Mesothelial cell of epicardium (in vitro differentiated cells): Measurements from ENCODE around the gene LEP. TPM values are rescaled to one million over a fixed set of nuclear protein-coding genes. Genes with fewer than 3 reads are reported as not detected.

Experiments used
- DNase-seq, 2 experiments: peaks; one replicate each; pipeline ENCODE4 v3.0.0; 2021; ENCODE audit warnings: low spot score in 2 of 2; ENCODE audit not compliant: unreplicated experiment in 2 of 2
- H3K27ac Mint-ChIP-seq: 2 replicates; pipeline ENCODE4 v1.8.0; 2021; ENCODE audit warnings: mixed read lengths
- H3K27me3 Mint-ChIP-seq: 2 replicates; pipeline ENCODE4 v1.8.0; 2021; ENCODE audit warnings: low read depth, mixed read lengths
- H3K36me3 Mint-ChIP-seq: 2 replicates; pipeline ENCODE4 v1.8.0; 2021; ENCODE audit warnings: mixed read lengths
- H3K4me1 Mint-ChIP-seq: 2 replicates; pipeline ENCODE4 v1.8.0; 2021; ENCODE audit warnings: mixed read lengths
- H3K4me3 Mint-ChIP-seq: 2 replicates; pipeline ENCODE4 v1.8.0; 2021; ENCODE audit warnings: mild to moderate bottlenecking, moderate library complexity, mixed read lengths
- H3K9me3 Mint-ChIP-seq: 2 replicates; pipeline ENCODE4 v1.8.0; 2021; ENCODE audit warnings: mixed read lengths
- total RNA-seq: library from RNA; stranded (reverse); gene quantifications from 3 replicates; pipeline ENCODE4 v1.2.1, GENCODE V29; 2021
- TF ChIP-seq, protein P1 (sequence below): fragments of 200-600 bp; sonication (generic); IDR thresholded peaks from one replicate; pipeline ENCODE4 v1.5.0; 2021; ENCODE audit warnings: antibody characterized with exemption; ENCODE audit not compliant: unreplicated experiment

LEP gene
- total RNA-seq, 1 donor from 2014 or later = not detected

DNA sequence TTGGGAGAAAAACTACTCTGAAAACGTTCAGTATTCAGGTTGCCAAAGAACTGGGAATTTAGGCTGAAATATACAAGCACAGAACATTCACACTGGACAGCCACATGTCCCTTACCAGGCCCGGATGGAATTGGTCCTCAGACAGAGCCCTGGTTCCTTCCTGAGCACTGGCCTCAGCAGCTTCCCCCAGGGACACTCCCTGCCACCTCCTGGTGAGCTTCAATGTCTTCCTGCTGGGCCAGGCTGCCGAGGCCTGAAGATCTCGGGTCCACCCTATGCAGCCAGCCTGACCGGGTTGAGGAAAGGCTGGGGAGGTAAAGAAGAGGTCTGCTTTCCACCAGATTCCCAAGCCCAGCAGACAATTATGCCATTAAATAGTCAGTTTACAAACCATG lies 24.8 kb downstream of the LEP start:
- Mint-ChIP-seq H3K4me1 (peaks cover 50% of the 10 kb centered on the region), H3K4me3 (no peak overlapping the region), H3K36me3 (no peaks in the 10 kb centered on the region), H3K9me3 (no peaks in the 10 kb centered on the region), H3K27me3 (no peaks in the 10 kb centered on the region), H3K27ac (peak overlapping the region; percentile 95)
- DNase-seq = no peak
- TF ChIP-seq, protein P1, sequence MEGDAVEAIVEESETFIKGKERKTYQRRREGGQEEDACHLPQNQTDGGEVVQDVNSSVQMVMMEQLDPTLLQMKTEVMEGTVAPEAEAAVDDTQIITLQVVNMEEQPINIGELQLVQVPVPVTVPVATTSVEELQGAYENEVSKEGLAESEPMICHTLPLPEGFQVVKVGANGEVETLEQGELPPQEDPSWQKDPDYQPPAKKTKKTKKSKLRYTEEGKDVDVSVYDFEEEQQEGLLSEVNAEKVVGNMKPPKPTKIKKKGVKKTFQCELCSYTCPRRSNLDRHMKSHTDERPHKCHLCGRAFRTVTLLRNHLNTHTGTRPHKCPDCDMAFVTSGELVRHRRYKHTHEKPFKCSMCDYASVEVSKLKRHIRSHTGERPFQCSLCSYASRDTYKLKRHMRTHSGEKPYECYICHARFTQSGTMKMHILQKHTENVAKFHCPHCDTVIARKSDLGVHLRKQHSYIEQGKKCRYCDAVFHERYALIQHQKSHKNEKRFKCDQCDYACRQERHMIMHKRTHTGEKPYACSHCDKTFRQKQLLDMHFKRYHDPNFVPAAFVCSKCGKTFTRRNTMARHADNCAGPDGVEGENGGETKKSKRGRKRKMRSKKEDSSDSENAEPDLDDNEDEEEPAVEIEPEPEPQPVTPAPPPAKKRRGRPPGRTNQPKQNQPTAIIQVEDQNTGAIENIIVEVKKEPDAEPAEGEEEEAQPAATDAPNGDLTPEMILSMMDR = no peak

DNA sequence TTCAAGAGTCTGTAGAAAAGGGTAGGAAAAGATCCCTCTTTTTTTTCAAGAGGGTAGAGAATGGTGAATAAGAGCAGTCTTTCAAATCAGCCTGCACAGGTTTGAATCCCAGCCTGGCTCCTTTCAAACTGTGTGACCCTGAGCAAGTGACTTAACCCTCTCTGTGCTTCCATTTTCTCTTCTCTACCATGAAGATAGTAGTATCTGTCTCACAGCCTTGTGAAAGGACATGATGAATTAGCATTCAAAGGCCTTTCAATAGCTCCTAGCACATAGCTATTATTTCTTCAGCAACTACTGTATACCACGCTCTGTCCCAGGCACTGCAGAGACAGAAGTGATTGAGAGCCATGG lies 25.4 kb downstream of the LEP start:
- Mint-ChIP-seq H3K4me3 (peak overlapping the region; percentile 60), H3K27ac (peak overlapping the region; percentile 95), H3K4me1 (peaks cover 49% of the 10 kb centered on the region), H3K9me3 (no peaks in the 10 kb centered on the region), H3K27me3 (no peaks in the 10 kb centered on the region), H3K36me3 (no peaks in the 10 kb centered on the region)
- TF ChIP-seq, protein P1 = no peak
- no peak for DNase-seq

DNA sequence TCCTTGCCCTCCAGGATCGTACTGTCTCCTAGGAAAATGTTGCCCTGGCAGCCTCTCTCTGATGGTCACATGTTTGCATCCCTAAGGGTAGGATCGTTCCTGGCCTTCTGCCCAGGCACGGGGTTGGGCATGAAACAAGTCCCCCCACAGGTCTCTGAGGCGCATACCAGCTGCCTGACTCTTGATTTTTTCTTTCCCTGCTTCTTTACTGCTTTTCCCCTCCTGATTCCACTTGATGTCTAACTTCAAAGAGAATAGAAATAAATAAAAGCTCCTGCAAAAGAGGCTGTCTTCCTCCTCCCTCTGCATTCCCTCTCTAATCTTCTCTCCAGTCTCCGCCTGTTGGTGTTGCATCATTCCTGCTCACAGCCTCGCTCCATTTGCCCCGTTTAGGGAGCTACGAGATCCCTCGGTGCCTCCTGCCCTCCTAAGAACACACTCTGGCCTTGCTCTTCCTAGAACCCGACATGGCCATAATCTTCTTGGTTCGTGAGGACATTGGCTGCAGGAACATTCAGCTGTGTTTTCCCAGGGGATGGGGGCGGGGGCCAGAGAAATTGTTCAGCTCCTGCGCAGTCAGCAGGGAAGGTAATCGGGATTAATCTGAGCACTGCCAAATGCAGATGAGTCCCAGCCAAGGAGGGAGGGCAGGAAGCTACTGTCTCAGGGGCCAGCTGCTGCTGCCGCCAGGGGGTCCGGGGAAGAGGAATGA lies 26.0 kb downstream of the LEP start:
- Mint-ChIP-seq H3K27ac (peak overlapping the region; percentile 95), H3K4me1 (peaks cover 49% of the 10 kb centered on the region), H3K9me3 (no peaks in the 10 kb centered on the region), H3K4me3 (peak overlapping the region; percentile 60), H3K36me3 (no peaks in the 10 kb centered on the region), H3K27me3 (no peaks in the 10 kb centered on the region)
- TF ChIP-seq, protein P1 = no peak
- peak; percentile 42 to 66 for DNase-seq

GRCh38 chr7:128267595-128267924 lies 26.5 kb downstream of the LEP start:
- TF ChIP-seq, protein P1 = no peak
- Mint-ChIP-seq H3K27me3 (no peaks in the 10 kb centered on the region), H3K27ac (peak overlapping the region; percentile 95), H3K36me3 (no peaks in the 10 kb centered on the region), H3K4me3 (peak overlapping the region; percentile 60), H3K4me1 (peaks cover 49% of the 10 kb centered on the region), H3K9me3 (no peaks in the 10 kb centered on the region)
- DNase-seq = no peak

DNA sequence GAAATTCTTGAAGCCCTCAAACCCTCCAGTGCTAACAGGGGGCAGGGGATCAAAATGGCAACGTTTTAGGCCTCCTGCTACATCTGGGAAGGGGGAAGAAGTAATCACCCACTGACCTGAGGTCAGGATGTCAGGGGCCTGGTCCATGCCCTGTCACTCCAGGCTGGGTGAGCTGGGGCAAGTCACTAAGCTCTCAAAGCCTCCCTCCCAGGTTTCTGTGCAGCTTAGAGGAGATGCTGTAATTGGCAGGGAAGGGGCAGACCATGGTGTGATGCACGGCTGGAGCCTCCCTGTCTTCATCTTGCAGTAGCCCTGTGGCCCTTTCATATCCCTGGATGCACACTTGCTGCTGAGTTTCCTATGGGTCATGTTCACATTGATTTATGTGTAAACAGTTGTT lies 27.2 kb downstream of the LEP start:
- Mint-ChIP-seq H3K9me3 (no peaks in the 10 kb centered on the region), H3K4me3 (no peak overlapping the region), H3K27me3 (no peaks in the 10 kb centered on the region), H3K36me3 (no peaks in the 10 kb centered on the region), H3K27ac (peak overlapping the region; percentile 95), H3K4me1 (peaks cover 49% of the 10 kb centered on the region)
- TF ChIP-seq, protein P1 = no peak
- no peak for DNase-seq
